ENCODE measurements around the gene MEGF10.

MEGF10 gene

GRCh38 chr5:127434588-127434987 is 144.0 kb downstream of the MEGF10 start:
- no peak for DNase-seq (ENCODE audit: low read depth, low spot score)

- DNase-seq (ENCODE audit: low read depth, low spot score): no peak
Measured at GRCh38 chr5:127435821-127436220, 145.2 kb downstream of the MEGF10 start.

GRCh38 chr5:127439644-127440043 is 149.0 kb downstream of the MEGF10 start:
- no peak for DNase-seq (ENCODE audit: low read depth, low spot score)

- DNase-seq (ENCODE audit: low read depth, low spot score): no peak
Measured at GRCh38 chr5:127440831-127441230, 150.2 kb downstream of the MEGF10 start.

GRCh38 chr5:127441799-127442484 is 151.3 kb downstream of the MEGF10 start:
- no peak for DNase-seq (ENCODE audit: low read depth, low spot score)

- no peak for DNase-seq (ENCODE audit: low read depth, low spot score)
Measured at GRCh38 chr5:127444171-127444570, 153.6 kb downstream of the MEGF10 start.

- DNase-seq (ENCODE audit: low read depth, low spot score): no peak
Measured at GRCh38 chr5:127445328-127445727, 154.7 kb downstream of the MEGF10 start.

- DNase-seq (ENCODE audit: low read depth, low spot score): no peak
Measured at GRCh38 chr5:127446626-127447025, 156.0 kb downstream of the MEGF10 start.

- DNase-seq (ENCODE audit: low read depth, low spot score): no peak
Measured at GRCh38 chr5:127447827-127448226, 157.2 kb downstream of the MEGF10 start.

- no peak for DNase-seq (ENCODE audit: low read depth, low spot score)
Measured at GRCh38 chr5:127450046-127450445, 159.4 kb downstream of the MEGF10 start.

- DNase-seq (ENCODE audit: low read depth, low spot score): no peak
Measured at GRCh38 chr5:127451096-127451495, 160.5 kb downstream of the MEGF10 start.

- no peak for DNase-seq (ENCODE audit: low read depth, low spot score)
Measured at GRCh38 chr5:127452626-127453025, 162.0 kb downstream of the MEGF10 start.

- no peak for DNase-seq (ENCODE audit: low read depth, low spot score)
Measured at GRCh38 chr5:127471211-127471610, 180.6 kb downstream of the MEGF10 start.

- DNase-seq (ENCODE audit: low read depth, low spot score): no peak
Measured at GRCh38 chr5:127472700-127473099, 182.1 kb downstream of the MEGF10 start.

- DNase-seq (ENCODE audit: low read depth, low spot score): no peak
Measured at GRCh38 chr5:127486471-127486870, 195.9 kb downstream of the MEGF10 start.

GRCh38 chr5:127492854-127493738 is 202.5 kb downstream of the MEGF10 start:
- no peak for DNase-seq (ENCODE audit: low read depth, low spot score)

GRCh38 chr5:127498548-127498947 is 208.0 kb downstream of the MEGF10 start:
- no peak for DNase-seq (ENCODE audit: low read depth, low spot score)

- DNase-seq (ENCODE audit: low read depth, low spot score): no peak
Measured at GRCh38 chr5:127505905-127506304, 215.3 kb downstream of the MEGF10 start.

GRCh38 chr5:127506616-127507015 is 216.0 kb downstream of the MEGF10 start:
- no peak for DNase-seq (ENCODE audit: low read depth, low spot score)

- DNase-seq (ENCODE audit: low read depth, low spot score): no peak
Measured at GRCh38 chr5:127508644-127509373, 218.2 kb downstream of the MEGF10 start.

Measured in iPS DF 19.7 (cell line).